Upper lobe of left lung (tissue), 4 donors: ENCODE measurements around the gene SETBP1.

Experiments
- EP300 ChIP-seq, 4 donors: sonication (generic); formaldehyde crosslinking; IDR thresholded peaks; one replicate each; pipeline ENCODE4 v1.5.1; 2017; ENCODE audit warnings: antibody characterized with exemption in 4 of 4, control low read depth in 2 of 4
- POLR2A ChIP-seq, 4 donors: fragments of 450-650 bp; IDR thresholded peaks; one replicate each; pipeline ENCODE4 v1.5.1; 2016 to 2017; ENCODE audit warnings: antibody characterized with exemption in 4 of 4, mild to moderate bottlenecking in 2 of 4
- TF ChIP-seq, protein P1 (sequence below), 6 experiments: fragments of 450-650 bp in 4 of 6; fragments of 200-600 bp in 2 of 6; sonication (generic) in 2 of 6; IDR thresholded peaks; one replicate each; pipeline ENCODE4 v1.5.1; 2016 to 2019; ENCODE audit warnings: antibody characterized with exemption in 6 of 6

DNA sequence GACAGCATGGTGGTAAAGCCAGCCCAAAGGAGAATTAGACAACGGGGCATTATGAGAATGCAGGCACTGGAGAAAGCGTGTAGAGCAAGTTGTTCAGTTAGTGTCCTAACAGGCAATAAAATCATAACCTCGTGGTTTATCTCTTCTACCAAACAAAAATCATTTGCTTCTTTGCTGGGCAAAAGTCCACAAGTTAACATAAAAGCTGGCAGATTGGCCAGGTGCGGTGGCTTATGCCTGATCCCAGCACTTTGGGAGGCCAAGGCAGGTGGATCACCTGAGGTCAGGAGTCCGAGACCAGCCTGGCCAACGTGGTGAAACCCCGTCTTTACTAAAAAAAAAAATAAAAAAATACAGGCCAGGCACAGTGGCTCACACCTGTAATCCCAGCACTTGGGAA lies 364.1 kb downstream of the SETBP1 start:
- TF ChIP-seq, protein P1, sequence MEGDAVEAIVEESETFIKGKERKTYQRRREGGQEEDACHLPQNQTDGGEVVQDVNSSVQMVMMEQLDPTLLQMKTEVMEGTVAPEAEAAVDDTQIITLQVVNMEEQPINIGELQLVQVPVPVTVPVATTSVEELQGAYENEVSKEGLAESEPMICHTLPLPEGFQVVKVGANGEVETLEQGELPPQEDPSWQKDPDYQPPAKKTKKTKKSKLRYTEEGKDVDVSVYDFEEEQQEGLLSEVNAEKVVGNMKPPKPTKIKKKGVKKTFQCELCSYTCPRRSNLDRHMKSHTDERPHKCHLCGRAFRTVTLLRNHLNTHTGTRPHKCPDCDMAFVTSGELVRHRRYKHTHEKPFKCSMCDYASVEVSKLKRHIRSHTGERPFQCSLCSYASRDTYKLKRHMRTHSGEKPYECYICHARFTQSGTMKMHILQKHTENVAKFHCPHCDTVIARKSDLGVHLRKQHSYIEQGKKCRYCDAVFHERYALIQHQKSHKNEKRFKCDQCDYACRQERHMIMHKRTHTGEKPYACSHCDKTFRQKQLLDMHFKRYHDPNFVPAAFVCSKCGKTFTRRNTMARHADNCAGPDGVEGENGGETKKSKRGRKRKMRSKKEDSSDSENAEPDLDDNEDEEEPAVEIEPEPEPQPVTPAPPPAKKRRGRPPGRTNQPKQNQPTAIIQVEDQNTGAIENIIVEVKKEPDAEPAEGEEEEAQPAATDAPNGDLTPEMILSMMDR (IDR thresholded peaks at IDR 0.05): no peak
- no peak for TF ChIP-seq POLR2A (IDR thresholded peaks at IDR 0.05)
- no peak for TF ChIP-seq EP300 (IDR thresholded peaks at IDR 0.05)
